Pancreas (tissue), 10 donors: ENCODE measurements around the gene DGUOK. TPM values are rescaled to one million over a fixed set of nuclear protein-coding genes. Genes with fewer than 3 reads are reported as not detected.
A peak's percentile ranks its signal among the peaks of the same experiment; 100 is the strongest.

Experiments
- ATAC-seq, 4 donors: fragments of 200-7000 bp; cut with Tn5 transposase; one replicate each; pipeline versions ENCODE4 v1.8.0 to v1.9.1; 2020; ENCODE audit warnings: mild to moderate bottlenecking in 4 of 4, moderate library complexity in 4 of 4
- DNase-seq, 6 donors: peaks; one replicate each; pipeline ENCODE4 v3.0.0-alpha.2; 2020
- FAIRE-seq: peaks from 2 replicates; lab custom pipeline; 2012; peaks lifted over from hg19 to GRCh38; lab: Jason Lieb, UNC
- H3K27ac ChIP-seq, 4 donors: fragments of 200-600 bp; sonication (generic); 1 replicate in 3 of 4; 2 replicates in 1 of 4; pipeline versions ENCODE4 v1.5.0 to v1.8.0; 2020
- H3K27me3 ChIP-seq, 4 donors: fragments of 200-600 bp; one replicate each; pipeline ENCODE4 v1.8.0; 2021
- H3K36me3 ChIP-seq, 3 donors: fragments of 200-600 bp; sonication (generic) in 1 of 3; one replicate each; pipeline versions ENCODE4 v1.5.0 to v1.8.0; 2020 to 2021
- H3K4me1 ChIP-seq, 3 donors: fragments of 200-600 bp; one replicate each; pipeline ENCODE4 v1.8.0; 2021
- H3K4me3 ChIP-seq, 4 donors: fragments of 200-600 bp; sonication (generic) in 2 of 4; one replicate each; pipeline versions ENCODE4 v1.5.0 to v1.8.0; 2020 to 2021
- H3K9me3 ChIP-seq, 4 donors: fragments of 200-600 bp; one replicate each; pipeline ENCODE4 v1.8.0; 2021
- CTCF ChIP-seq, 4 donors: fragments of 200-600 bp; sonication (generic) in 3 of 4; IDR thresholded peaks; one replicate each; pipeline versions ENCODE4 v1.5.0 to v1.8.0; 2021; ENCODE audit warnings: antibody characterized with exemption in 4 of 4
- WGBS, 2 donors: extraction: QIAGEN DNeasy Blood & Tissue Kit; methylation state at CpG; one replicate each; pipeline ENCODE4 v1.1.7; 2013; 5-methylcytosine and 5-hydroxymethylcytosine counted together
- intact Hi-C, 3 donors: fragments of 100-400 bp; cut with DNase I; formaldehyde crosslinking; loops; one replicate each; pipeline versions ENCODE4 v1.11.1 to v1.14.2; 2022
- polyA plus RNA-seq, 2 donors: library from polyadenylated mRNA; stranded (reverse); fragments of 200-250 nt; gene quantifications; one replicate each; pipeline ENCODE4 v1.2.3, GENCODE V29; 2013
- total RNA-seq, 6 donors: library from RNA; stranded (reverse); fragmentation: NEBNext Ultra II Directional in 4 of 6; extraction: Animal tissue kit (Norgen Biotek cat#: 25700) in 4 of 6; gene quantifications; one replicate each; pipeline versions ENCODE4 v1.2.1 to v1.2.4, GENCODE V29; 2021 to 2023
- donor health status: healthy with polysubstance abuse.
- donor health status: DM: no; HTN: no; CAD: no; lungs with moderate emphysema.
- donor health status: DM: no; HTN: no; CAD: no.
- donor health status: control.
- donor health status: control.
- donor health status: Bipolar disorder and iron deficiency.
- donor health status: DM: yes; HTN: yes; CAD: no.
- donor health status: DM: no; HTN: no; CAD: no.
- donor health status: DM: no; HTN: no; CAD: no.
- donor health status: DM: yes; HTN: yes; CAD: no.

The DGUOK gene
- total and polyA plus RNA-seq, 8 donors, result 13.1 to 47.0 (median 17.3) TPM

- Histone ChIP-seq H3K27ac (no peak overlapping the region), H3K27me3 (no peaks in the 10 kb centered on the region), H3K4me1 (no peaks in the 10 kb centered on the region), H3K36me3 (no peaks in the 10 kb centered on the region), H3K4me3 (no peak overlapping the region), H3K9me3 (no peaks in the 10 kb centered on the region)
- DNase-seq, result no peak
- no peak for TF ChIP-seq CTCF (IDR thresholded peaks at IDR 0.05)
- FAIRE-seq, result no peak
- intact Hi-C loops, result no loop called here
- peak in 3 of 4 donors; percentile 49 to 74 (median 63) for ATAC-seq
- WGBS, 2 donors, result 38 to 40% methylated on average over 5 of the region's 5 CpGs
Measured at GRCh38 chr2:73907840-73908452, 18.7 kb upstream of the DGUOK start.

- Histone ChIP-seq H3K4me3 (no peak overlapping the region), H3K27ac (no peak overlapping the region), H3K36me3 (no peaks in the 10 kb centered on the region), H3K9me3 (no peaks in the 10 kb centered on the region), H3K27me3 (no peaks in the 10 kb centered on the region), H3K4me1 (no peaks in the 10 kb centered on the region)
- FAIRE-seq (no peak), ATAC-seq (peak in 1 of 4 donors; percentile 34), DNase-seq (no peak)
- TF ChIP-seq CTCF (IDR thresholded peaks at IDR 0.05), result no peak
- WGBS, 2 donors, result 71 to 77% methylated on average over 10 of the region's 10 CpGs
- intact Hi-C loops, result no loop called here
Measured at GRCh38 chr2:73908689-73909652, 17.7 kb upstream of the DGUOK start.

- no peak for TF ChIP-seq CTCF (IDR thresholded peaks at IDR 0.05)
- no peak for ATAC-seq
- H3K36me3 ChIP-seq, result no peaks in the 10 kb centered on the region
- intact Hi-C loops, result no loop called here
- H3K4me3 ChIP-seq, result no peak overlapping the region
- no peak for DNase-seq
- H3K9me3 ChIP-seq, result no peaks in the 10 kb centered on the region
- FAIRE-seq, result no peak
- no peaks in the 10 kb centered on the region for H3K4me1 ChIP-seq
- 63 to 68% methylated on average over 6 of the region's 6 CpGs for WGBS, 2 donors
- no peaks in the 10 kb centered on the region for H3K27me3 ChIP-seq
- no peak overlapping the region for H3K27ac ChIP-seq
Measured at GRCh38 chr2:73910873-73911547, 15.7 kb upstream of the DGUOK start.

GRCh38 chr2:73911548-73912208 lies 15.0 kb upstream of the DGUOK start:
- Histone ChIP-seq H3K9me3 (no peaks in the 10 kb centered on the region), H3K4me1 (no peaks in the 10 kb centered on the region), H3K27ac (no peak overlapping the region), H3K36me3 (no peaks in the 10 kb centered on the region), H3K4me3 (no peak overlapping the region), H3K27me3 (no peaks in the 10 kb centered on the region)
- DNase-seq (no peak), ATAC-seq (no peak), FAIRE-seq (no peak)
- no peak for TF ChIP-seq CTCF (IDR thresholded peaks at IDR 0.05)
- WGBS, 2 donors, result 65 to 78% methylated on average over 8 of the region's 8 CpGs
- intact Hi-C loops, result no loop called here
